IMR-90 (cell line): ENCODE data around the gene DARS1. TPM values are rescaled to one million over a fixed set of nuclear protein-coding genes. Genes with fewer than 3 reads are reported as not detected.

Source experiments
- ATAC-seq: fragments of 200-7000 bp; cut with Tn5 transposase; 2 replicates; pipeline ENCODE4 v1.9.1; 2020; ENCODE audit warnings: low read depth, mild to moderate bottlenecking, moderate library complexity
- BruUV-seq: library from RNA; stranded (reverse); fragments of 400-500 nt; replicated peaks from 2 replicates; lab custom pipeline; 2021; lab: Mats Ljungman, UMichigan
- CTCF ChIA-PET: fragments of 300-600 bp; formaldehyde crosslinking; extraction: SDS; loops from one replicate; lab custom pipeline; 2021; ENCODE audit warnings: antibody characterized with exemption; lab: Yijun Ruan, JAX
- POLR2A ChIA-PET: fragments of 300-600 bp; sonication (Branson Sonifier 250); formaldehyde crosslinking; loops from one replicate; lab custom pipeline; 2022; ENCODE audit warnings: antibody characterized with exemption; ENCODE audit not compliant: unreplicated experiment; lab: Charles Lee
- DNase-seq: peaks from one replicate; pipeline ENCODE4 v3.0.0; 2013
- H2AFZ ChIP-seq: replicated peaks from 2 replicates; pipeline ENCODE3; 2013; ENCODE audit warnings: low read length, mild to moderate bottlenecking; ENCODE audit not compliant: poor library complexity
- H2AK5ac ChIP-seq: 2 replicates; pipeline ENCODE4 v1.6.1; 2013; ENCODE audit warnings: low read depth, low read length, inconsistent platforms
- H2AK9ac ChIP-seq: replicated peaks from 2 replicates; pipeline ENCODE3; 2013; ENCODE audit warnings: mild to moderate bottlenecking, low read depth, low read length, moderate library complexity; ENCODE audit not compliant: poor library complexity
- H2BK120ac ChIP-seq: 2 replicates; pipeline ENCODE4 v1.6.1; 2013; ENCODE audit warnings: low read depth, low read length, inconsistent platforms
- H2BK15ac ChIP-seq: 3 replicates; pipeline ENCODE4 v1.6.1; 2013; ENCODE audit warnings: low read depth, low read length, inconsistent platforms
- H2BK20ac ChIP-seq: 2 replicates; pipeline ENCODE4 v1.6.1; 2013; ENCODE audit warnings: low read depth, mild to moderate bottlenecking, inconsistent platforms, low read length, moderate library complexity
- H2BK5ac ChIP-seq: 2 replicates; pipeline ENCODE4 v1.6.1; 2013; ENCODE audit warnings: mild to moderate bottlenecking, low read depth, low read length, inconsistent platforms; ENCODE audit not compliant: poor library complexity, severe bottlenecking
- H3K14ac ChIP-seq: replicated peaks from 2 replicates; pipeline ENCODE4 v1.6.1; 2013; ENCODE audit warnings: low read depth, low read length, inconsistent platforms
- H3K18ac ChIP-seq: 2 replicates; pipeline ENCODE4 v1.6.1; 2013; ENCODE audit warnings: low read depth, low read length, control low read depth
- H3K23ac ChIP-seq: 2 replicates; pipeline ENCODE4 v1.6.1; 2013; ENCODE audit warnings: low read depth, low read length, inconsistent platforms
- H3K27ac ChIP-seq: 2 replicates; pipeline ENCODE4 v1.5.1; 2013; ENCODE audit warnings: mild to moderate bottlenecking, control low read depth, low read length; ENCODE audit not compliant: insufficient read depth
- H3K27me3 ChIP-seq: 2 replicates; pipeline ENCODE4 v1.6.1; 2013; ENCODE audit warnings: low read length; ENCODE audit not compliant: control insufficient read depth, insufficient read depth
- H3K36me3 ChIP-seq: 2 replicates; pipeline ENCODE4 v1.6.1; 2013; ENCODE audit warnings: low read length, mixed read lengths; ENCODE audit not compliant: control insufficient read depth, insufficient read depth
- H3K4ac ChIP-seq: 2 replicates; pipeline ENCODE4 v1.6.1; 2013; ENCODE audit warnings: low read depth, low read length, inconsistent platforms
- H3K4me1 ChIP-seq: 2 replicates; pipeline ENCODE4 v1.6.1; 2013; ENCODE audit warnings: low read length, mixed read lengths; ENCODE audit not compliant: control insufficient read depth, insufficient read depth
- H3K4me2 ChIP-seq: 2 replicates; pipeline ENCODE4 v1.6.1; 2013; ENCODE audit warnings: low read depth, mild to moderate bottlenecking, control low read depth, low read length, moderate library complexity
- H3K4me3 ChIP-seq: 2 replicates; pipeline ENCODE4 v1.5.1; 2013; ENCODE audit warnings: low read depth, mild to moderate bottlenecking, control low read depth, low read length, moderate library complexity; ENCODE audit not compliant: insufficient read depth
- H3K56ac ChIP-seq: 2 replicates; pipeline ENCODE4 v1.6.1; 2013; ENCODE audit warnings: low read length, inconsistent platforms; ENCODE audit not compliant: insufficient read depth; ENCODE audit errors: extremely low read depth
- H3K79me1 ChIP-seq, 2 experiments: 2 replicates each; pipeline ENCODE4 v1.6.1; 2013; ENCODE audit warnings: low read length in 2 of 2, inconsistent platforms in 1 of 2, low read depth in 1 of 2
- H3K9ac ChIP-seq: 2 replicates; pipeline ENCODE4 v1.6.1; 2013; ENCODE audit warnings: low read depth, low read length, control low read depth
- H3K9me1 ChIP-seq: 2 replicates; pipeline ENCODE4 v1.6.1; 2013; ENCODE audit warnings: low read length, inconsistent platforms; ENCODE audit not compliant: insufficient read depth
- H3K9me3 ChIP-seq: 2 replicates; pipeline ENCODE4 v1.6.1; 2013; ENCODE audit warnings: low read length; ENCODE audit not compliant: control insufficient read depth, insufficient read depth
- H4K20me1 ChIP-seq: 2 replicates; pipeline ENCODE4 v1.6.1; 2013; ENCODE audit warnings: low read length, inconsistent platforms; ENCODE audit not compliant: insufficient read depth
- H4K5ac ChIP-seq: 2 replicates; pipeline ENCODE4 v1.6.1; 2013; ENCODE audit warnings: mild to moderate bottlenecking, low read depth, low read length, control low read depth
- H4K8ac ChIP-seq, 2 experiments: 2 replicates each; pipeline ENCODE4 v1.6.1; 2013; ENCODE audit warnings: low read depth in 2 of 2, low read length in 2 of 2, control low read depth in 1 of 2, inconsistent platforms in 1 of 2
- H4K91ac ChIP-seq: 2 replicates; pipeline ENCODE4 v1.6.1; 2013; ENCODE audit warnings: low read depth, low read length, inconsistent platforms; ENCODE audit not compliant: insufficient read depth
- CEBPB ChIP-seq: IDR thresholded peaks from 2 replicates; pipeline ENCODE4 v1.6.1; 2012; ENCODE audit warnings: low read depth, low read length, improper control_type of control experiment
- MAFK ChIP-seq: IDR thresholded peaks from 2 replicates; pipeline ENCODE4 v1.6.1; 2012; ENCODE audit warnings: low read depth, low read length, improper control_type of control experiment
- MAZ ChIP-seq: IDR thresholded peaks from 2 replicates; pipeline ENCODE4 v1.6.1; 2012; ENCODE audit warnings: low read depth, mild to moderate bottlenecking, low read length, improper control_type of control experiment, moderate library complexity, borderline replicate concordance
- MXI1 ChIP-seq: IDR thresholded peaks from 2 replicates; pipeline ENCODE4 v1.6.1; 2012; ENCODE audit warnings: low read depth, mild to moderate bottlenecking, low read length, moderate library complexity, borderline replicate concordance
- POLR2A ChIP-seq: IDR thresholded peaks from 2 replicates; pipeline ENCODE4 v1.6.1; 2012; ENCODE audit warnings: mild to moderate bottlenecking, low read depth, low read length
- RCOR1 ChIP-seq: IDR thresholded peaks from 2 replicates; pipeline ENCODE4 v1.6.1; 2012; ENCODE audit warnings: mild to moderate bottlenecking, low read length, improper control_type of control experiment; ENCODE audit not compliant: insufficient replicate concordance
- SMC3 ChIP-seq: fragments of 150-350 bp; IDR thresholded peaks from 2 replicates; pipeline ENCODE4 v1.6.1; 2016; ENCODE audit warnings: low read depth, mild to moderate bottlenecking, antibody characterized with exemption, low read length, moderate library complexity
- WGBS, 2 experiments: methylation state at CpG; one replicate each; pipeline versions ENCODE4 v1.1.5 to v1.1.7; 2013; ENCODE audit warnings: missing lambda C conversion rate in 2 of 2; ENCODE audit not compliant: insufficient read length in 1 of 2; ENCODE audit errors: extremely low coverage in 2 of 2; 5-methylcytosine and 5-hydroxymethylcytosine counted together
- dilution Hi-C: fragments of 300-500 bp; cut with HindIII; formaldehyde crosslinking; loops from one replicate; pipeline ENCODE4 v1.14.3; 2018; ENCODE audit warnings: low sequenced_read_pairs; ENCODE audit not compliant: unreplicated experiment
- in situ Hi-C: fragments of 300-500 bp; cut with MboI; formaldehyde crosslinking; loops from 3 replicates; pipeline ENCODE4 v1.14.3; 2019; ENCODE audit warnings: low sequenced_read_pairs, inconsistent platforms, mixed read lengths
- intact Hi-C: fragments of 100-400 bp; cut with micrococcal nuclease; formaldehyde crosslinking; loops from 2 replicates; pipeline ENCODE4 v1.10.0; 2022
- polyA plus RNA-seq, 3 experiments: library from polyadenylated mRNA; depleted of rRNA; stranded (reverse); fragments of >200 nt; gene quantifications; 2 replicates each; pipeline ENCODE4 v1.2.3, GENCODE V29; 2012; ENCODE audit warnings: low replicate concordance in 1 of 3
- total RNA-seq: library from RNA; depleted of rRNA; stranded (reverse); fragments of >200 nt; gene quantifications from 2 replicates; pipeline ENCODE4 v1.2.3, GENCODE V29; 2012
- TF ChIP-seq, protein P1 (sequence below): fragments of 150-350 bp; IDR thresholded peaks from 2 replicates; pipeline ENCODE4 v1.6.1; 2017; ENCODE audit warnings: mild to moderate bottlenecking, antibody characterized with exemption, low read length, low read depth

Gene DARS1
- total and polyA plus RNA-seq, 2 of the 4 experiments (the other 2 are of a cell fraction) = 56.5 to 66.5 TPM

DNA sequence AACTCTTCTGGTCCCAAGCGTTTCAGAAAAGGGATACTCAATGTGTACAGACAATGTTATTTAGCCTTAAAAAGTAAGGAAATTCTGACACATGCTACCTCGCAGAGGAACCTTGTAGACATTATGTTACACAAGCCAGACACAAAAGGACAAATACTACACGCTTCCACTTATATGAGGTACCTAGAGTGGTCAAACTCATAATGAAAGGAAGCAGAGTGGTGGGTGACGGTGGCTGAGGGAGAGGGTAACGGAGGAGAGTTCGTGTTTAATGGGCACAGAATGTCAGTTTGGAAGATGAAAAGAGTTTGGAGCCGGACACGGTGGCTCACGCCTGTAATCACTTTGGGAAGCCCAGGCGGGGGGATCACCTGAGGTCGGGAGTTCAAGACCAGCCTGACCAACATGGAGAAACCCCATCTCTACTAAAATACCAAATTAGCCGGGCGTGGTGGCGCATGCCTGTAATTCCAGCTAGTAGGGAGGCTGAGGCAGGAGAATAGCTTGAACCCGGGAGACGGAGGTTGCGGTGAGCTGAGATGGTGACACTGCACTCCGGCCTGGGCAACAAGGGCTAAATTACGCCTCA lies 110.6 kb downstream of the DARS1 start:
- CTCF ChIA-PET = interaction anchor here (0.7 kb wide), 1 partner anchor 10 kb away, joined by 4 read pairs; no protein-coding TSS in a partner anchor
- Histone ChIP-seq H4K5ac (no peak overlapping the region), H3K27ac (no peak overlapping the region), H3K4me1 (peaks cover 4% of the 10 kb centered on the region; the same call in 1 of the 2 replicates), H2BK20ac (no peak overlapping the region), H3K27me3 (no peaks in the 10 kb centered on the region), H3K9me1 (no peaks in the 10 kb centered on the region), H2BK120ac (no peak overlapping the region), H2AK9ac (no peak overlapping the region), H3K23ac (peak overlapping the region; percentile 73; the same call in 1 of the 2 replicates), H3K18ac (no peak overlapping the region), H3K14ac (no peak overlapping the region), H3K4ac (peak overlapping the region; percentile 11; the same call in 1 of the 2 replicates), H2BK15ac (no peak overlapping the region), H4K91ac (no peak overlapping the region), H3K9ac (peak overlapping the region; percentile 48; the same call in 1 of the 2 replicates), H3K4me2 (peak overlapping the region; percentile 87), H2AFZ (no peak overlapping the region), H4K20me1 (no peaks in the 10 kb centered on the region), H2BK5ac (no peak overlapping the region), H3K56ac (no peak overlapping the region), H3K79me1 (peaks cover 2 to 25% of the 10 kb centered on the region in 2 experiments), H4K8ac (no peak overlapping the region), H3K36me3 (peaks cover 7% of the 10 kb centered on the region; the same call in 1 of the 2 replicates), H3K4me3 (no peak overlapping the region; the same call in 1 of the 2 replicates), H3K9me3 (no peaks in the 10 kb centered on the region), H2AK5ac (no peak overlapping the region)
- TF ChIP-seq CEBPB (no peak), MAZ (no peak), MAFK (no peak), POLR2A (no peak), RCOR1 (no peak), MXI1 (no peak), SMC3 (no peak)
- TF ChIP-seq, protein P1, sequence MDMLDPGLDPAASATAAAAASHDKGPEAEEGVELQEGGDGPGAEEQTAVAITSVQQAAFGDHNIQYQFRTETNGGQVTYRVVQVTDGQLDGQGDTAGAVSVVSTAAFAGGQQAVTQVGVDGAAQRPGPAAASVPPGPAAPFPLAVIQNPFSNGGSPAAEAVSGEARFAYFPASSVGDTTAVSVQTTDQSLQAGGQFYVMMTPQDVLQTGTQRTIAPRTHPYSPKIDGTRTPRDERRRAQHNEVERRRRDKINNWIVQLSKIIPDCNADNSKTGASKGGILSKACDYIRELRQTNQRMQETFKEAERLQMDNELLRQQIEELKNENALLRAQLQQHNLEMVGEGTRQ = no peak
- in situ Hi-C loops = no loop called here
- dilution Hi-C loops = no loop called here
- BruUV-seq = no TSS peak
- no peak for ATAC-seq
- intact Hi-C loops = no loop called here
- WGBS, 2 experiments = 20% methylated on average over 3 of the region's 19 CpGs; no CpG with 5 or more reads in 1 of the 2 experiments
- POLR2A ChIA-PET = interaction anchor here (0.5 kb wide), 1 partner anchor 39 kb away, joined by 3 read pairs; no protein-coding TSS in a partner anchor
- DNase-seq = no peak
